Testis (tissue), 3 donors: ENCODE results near the gene CSF1R. TPM values are rescaled to one million over a fixed set of nuclear protein-coding genes. Genes with fewer than 3 reads are reported as not detected.
"Not testable (repeated sequence)": the region's sequence is repeated elsewhere in the genome, so short reads cannot be mapped to it uniquely, and the experiment has no call there.

Experiments
- DNase-seq: peaks from one replicate; pipeline ENCODE4 v3.0.0-alpha.2; 2019
- H3K27ac ChIP-seq, 2 donors: fragments of 200-600 bp; sonication (generic); one replicate each; pipeline ENCODE4 v1.5.1; 2019
- H3K27me3 ChIP-seq: fragments of 200-600 bp; sonication (generic); one replicate; pipeline ENCODE4 v1.5.1; 2019
- H3K36me3 ChIP-seq: fragments of 200-600 bp; sonication (generic); one replicate; pipeline ENCODE4 v1.5.1; 2017; ENCODE audit warnings: low read depth; ENCODE audit errors: missing control alignments
- H3K4me1 ChIP-seq: fragments of 200-600 bp; sonication (generic); one replicate; pipeline ENCODE4 v1.5.1; 2019
- H3K4me3 ChIP-seq, 2 donors: fragments of 200-600 bp; sonication (generic); one replicate each; pipeline ENCODE4 v1.5.1; 2017 to 2019
- H3K9me3 ChIP-seq: fragments of 200-600 bp; sonication (generic); one replicate; pipeline ENCODE4 v1.5.1; 2017
- POLR2A ChIP-seq: fragments of 450-650 bp; IDR thresholded peaks from one replicate; pipeline ENCODE4 v1.6.1; 2017; ENCODE audit warnings: antibody characterized with exemption, mild to moderate bottlenecking, moderate library complexity
- WGBS, 2 donors: methylation state at CpG; one replicate each; pipeline ENCODE4 v1.1.5; 2018; 5-methylcytosine and 5-hydroxymethylcytosine counted together
- intact Hi-C: fragments of 100-400 bp; cut with DNase I; formaldehyde crosslinking; loops from one replicate; pipeline ENCODE4 v1.15.1; 2023; ENCODE audit warnings: low total_unique reads
- polyA plus RNA-seq: library from polyadenylated mRNA; stranded (reverse); fragments of 350-450 nt; fragmentation: Illumina TruSeq; extraction: RNeasy Lipid Tissue Mini Kit (QIAGEN cat#74804); gene quantifications from one replicate; pipeline ENCODE4 v1.2.3, GENCODE V29; 2014; ENCODE audit warnings: low read depth, low replicate concordance; ENCODE audit not compliant: insufficient read depth
- total RNA-seq, 2 donors: library from RNA; depleted of rRNA; stranded (reverse); fragments of >200 nt; gene quantifications; one replicate each; pipeline ENCODE4 v1.2.3, GENCODE V29; 2016
- TF ChIP-seq, protein P1 (sequence below), 3 experiments: fragments of 450-650 bp in 2 of 3; fragments of 200-600 bp in 1 of 3; sonication (generic) in 1 of 3; IDR thresholded peaks; one replicate each; pipeline ENCODE4 v1.5.1; 2016 to 2019; ENCODE audit warnings: antibody characterized with exemption in 3 of 3, mild to moderate bottlenecking in 2 of 3, moderate library complexity in 1 of 3

Gene CSF1R
- total and polyA plus RNA-seq, 3 donors from 2014 or later = 4.3 to 25.4 (median 15.7) TPM

DNA sequence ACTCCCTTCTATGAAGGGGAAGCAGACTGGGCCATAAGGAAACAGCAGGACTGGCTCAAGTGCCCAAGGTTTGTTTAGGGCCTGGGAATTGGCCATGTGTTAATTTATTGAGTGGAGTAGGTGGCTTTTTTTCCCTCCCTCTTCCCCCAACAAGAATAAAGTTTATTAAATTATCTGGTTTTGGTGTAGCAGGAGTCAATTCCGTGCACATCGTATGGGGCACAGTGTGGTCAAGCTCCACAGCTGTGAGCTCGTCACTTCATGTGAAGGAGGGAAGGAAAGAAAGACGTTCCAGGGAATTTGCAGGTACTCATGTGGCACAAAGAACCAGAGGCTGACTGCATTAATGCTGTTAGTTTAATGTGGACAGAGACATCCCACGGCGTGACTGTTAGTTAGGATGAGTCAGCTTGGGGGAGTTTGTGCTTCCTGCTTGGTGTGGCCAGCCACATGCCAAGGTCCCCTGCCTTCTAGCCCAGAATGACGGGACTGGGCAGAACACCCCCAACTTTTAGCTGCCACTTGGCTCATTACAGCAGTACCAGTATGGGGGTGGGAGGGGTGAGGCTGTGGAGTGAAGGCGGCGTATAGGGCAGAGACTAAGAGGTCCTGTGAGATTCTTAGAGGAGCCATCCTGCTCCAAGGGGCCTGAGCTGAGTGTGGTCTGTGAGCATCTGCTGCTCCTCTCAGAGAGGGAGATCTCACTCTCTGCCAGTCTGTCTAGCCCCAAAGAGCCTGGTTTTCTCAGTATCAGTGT is 33.2 kb downstream of the CSF1R start:
- H3K36me3 ChIP-seq = no peaks in the 10 kb centered on the region
- intact Hi-C loops = no loop called here
- TF ChIP-seq POLR2A = no peak
- TF ChIP-seq, protein P1, sequence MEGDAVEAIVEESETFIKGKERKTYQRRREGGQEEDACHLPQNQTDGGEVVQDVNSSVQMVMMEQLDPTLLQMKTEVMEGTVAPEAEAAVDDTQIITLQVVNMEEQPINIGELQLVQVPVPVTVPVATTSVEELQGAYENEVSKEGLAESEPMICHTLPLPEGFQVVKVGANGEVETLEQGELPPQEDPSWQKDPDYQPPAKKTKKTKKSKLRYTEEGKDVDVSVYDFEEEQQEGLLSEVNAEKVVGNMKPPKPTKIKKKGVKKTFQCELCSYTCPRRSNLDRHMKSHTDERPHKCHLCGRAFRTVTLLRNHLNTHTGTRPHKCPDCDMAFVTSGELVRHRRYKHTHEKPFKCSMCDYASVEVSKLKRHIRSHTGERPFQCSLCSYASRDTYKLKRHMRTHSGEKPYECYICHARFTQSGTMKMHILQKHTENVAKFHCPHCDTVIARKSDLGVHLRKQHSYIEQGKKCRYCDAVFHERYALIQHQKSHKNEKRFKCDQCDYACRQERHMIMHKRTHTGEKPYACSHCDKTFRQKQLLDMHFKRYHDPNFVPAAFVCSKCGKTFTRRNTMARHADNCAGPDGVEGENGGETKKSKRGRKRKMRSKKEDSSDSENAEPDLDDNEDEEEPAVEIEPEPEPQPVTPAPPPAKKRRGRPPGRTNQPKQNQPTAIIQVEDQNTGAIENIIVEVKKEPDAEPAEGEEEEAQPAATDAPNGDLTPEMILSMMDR (IDR thresholded peaks at IDR 0.05) = no peak
- DNase-seq = no peak
- no peak overlapping the region for H3K4me3 ChIP-seq
- no peaks in the 10 kb centered on the region for H3K4me1 ChIP-seq
- no peak overlapping the region for H3K27ac ChIP-seq
- no peaks in the 10 kb centered on the region for H3K27me3 ChIP-seq
- H3K9me3 ChIP-seq = no peaks in the 10 kb centered on the region
- 76 to 82% methylated on average over 7 to 9 of the region's 9 CpGs for WGBS, 2 donors

DNA sequence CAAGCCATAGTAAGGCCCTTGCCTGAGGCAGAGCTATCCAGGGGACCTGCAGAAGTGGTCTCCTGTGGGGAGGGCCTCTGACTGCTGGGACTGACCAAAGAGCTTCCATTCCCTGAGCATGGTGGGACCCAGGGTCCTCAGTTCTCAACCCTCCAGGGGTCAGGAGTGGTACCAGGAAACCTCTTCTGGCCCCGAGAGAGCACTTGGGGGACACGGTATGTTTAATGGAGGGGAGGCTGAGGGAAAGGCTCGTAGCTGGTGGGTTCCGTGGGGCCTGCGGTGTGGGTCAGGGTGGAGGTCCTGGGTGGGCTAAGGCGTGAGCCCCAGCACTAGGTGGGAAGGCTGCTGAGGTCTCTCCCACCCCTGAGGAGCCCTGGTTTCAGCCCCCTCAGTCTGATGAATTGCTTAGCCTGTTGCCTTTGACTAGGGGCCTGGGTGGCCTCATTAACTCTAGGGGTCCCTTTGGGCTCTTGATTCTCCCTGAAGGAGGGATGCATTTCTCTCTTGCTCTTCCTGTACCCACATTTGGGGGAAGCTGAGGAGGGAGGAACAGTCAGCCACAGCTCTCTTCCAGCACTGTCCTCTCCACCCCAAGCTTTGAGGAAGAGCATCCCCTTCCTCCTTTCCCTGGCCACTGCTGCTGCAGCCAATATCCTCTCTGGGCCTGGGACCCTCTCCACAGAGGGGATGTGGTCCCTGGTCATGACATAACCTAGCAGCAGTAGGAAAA is 34.0 kb downstream of the CSF1R start:
- Histone ChIP-seq H3K4me1 (peaks cover 5% of the 10 kb centered on the region), H3K36me3 (no peaks in the 10 kb centered on the region), H3K4me3 (no peak overlapping the region), H3K9me3 (no peaks in the 10 kb centered on the region), H3K27me3 (no peaks in the 10 kb centered on the region), H3K27ac (no peak overlapping the region)
- WGBS, 2 donors = 78% methylated on average over 6 of the region's 6 CpGs; no CpG with 5 or more reads in 1 of the 2 donors
- TF ChIP-seq, protein P1 (IDR thresholded peaks at IDR 0.05) = no peak
- no peak for DNase-seq
- intact Hi-C loops = no loop called here

DNA sequence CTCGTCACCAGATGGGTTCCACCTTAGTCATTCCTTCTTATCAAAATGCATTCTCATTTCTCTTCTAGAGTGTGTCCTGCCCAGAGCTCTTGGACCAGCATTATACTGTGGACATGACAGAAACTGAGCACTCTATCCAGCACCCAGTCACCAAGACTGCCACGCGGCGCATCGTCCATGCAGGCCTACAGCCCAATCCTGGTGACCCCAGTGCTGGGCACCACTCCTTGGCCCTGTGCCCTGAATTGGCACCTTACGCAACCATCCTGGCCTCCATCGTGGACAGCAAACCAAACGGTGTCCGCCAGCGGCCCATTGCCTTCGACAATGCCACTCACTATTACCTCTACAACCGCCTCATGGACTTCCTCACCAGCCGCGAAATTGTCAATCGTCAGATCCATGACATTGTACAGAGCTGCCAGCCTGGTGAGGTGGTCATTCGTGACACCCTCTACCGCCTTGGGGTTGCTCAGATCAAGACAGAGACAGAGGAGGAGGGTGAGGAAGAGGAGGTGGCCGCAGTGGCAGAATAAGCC is 34.6 kb downstream of the CSF1R start:
- TF ChIP-seq POLR2A = no peak
- TF ChIP-seq, protein P1 (IDR thresholded peaks at IDR 0.05) = no peak
- intact Hi-C loops = no loop called here
- Histone ChIP-seq H3K9me3 (no peaks in the 10 kb centered on the region), H3K4me3 (no peak overlapping the region), H3K27me3 (no peaks in the 10 kb centered on the region), H3K4me1 (peaks cover 8% of the 10 kb centered on the region), H3K27ac (no peak overlapping the region), H3K36me3 (no peaks in the 10 kb centered on the region)
- 86 to 87% methylated on average over 18 of the region's 18 CpGs for WGBS, 2 donors
- DNase-seq = no peak

DNA sequence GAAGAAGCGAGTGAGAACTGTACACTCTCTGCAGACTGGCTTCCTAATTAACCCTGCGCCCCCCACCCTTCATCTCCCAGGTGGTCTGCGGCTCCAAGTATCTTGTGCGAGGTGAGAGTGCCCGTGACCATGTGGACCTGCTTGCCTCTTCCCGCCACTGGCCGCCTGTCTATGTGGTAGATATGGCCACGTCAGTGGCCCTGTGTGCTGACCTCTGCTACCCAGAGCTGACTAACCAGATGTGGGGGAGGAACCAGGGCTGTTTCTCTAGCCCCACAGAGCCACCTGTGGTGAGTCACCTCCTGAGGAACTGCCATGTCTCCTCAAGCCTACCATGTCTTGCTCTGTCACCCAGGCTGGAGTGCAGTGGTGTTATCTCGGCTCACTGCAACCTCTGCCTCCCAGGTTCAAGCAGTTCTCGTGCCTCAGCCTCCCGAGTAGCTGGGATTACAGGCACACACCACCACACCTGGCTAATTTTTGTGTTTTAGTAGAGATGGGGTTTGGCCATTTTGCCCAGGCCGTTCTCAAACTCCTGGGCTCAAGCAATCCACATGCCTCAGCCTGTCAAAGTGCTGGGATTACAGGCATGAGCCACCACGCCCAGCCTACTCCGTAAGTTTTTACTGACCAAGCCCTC is 36.1 kb downstream of the CSF1R start:
- H3K27me3 ChIP-seq, intact Hi-C loops, H3K27ac ChIP-seq, DNase-seq, H3K4me1 ChIP-seq, H3K9me3 ChIP-seq, H3K36me3 ChIP-seq, H3K4me3 ChIP-seq: not testable (repeated sequence)
- 95% methylated on average over 13 to 14 of the region's 14 CpGs for WGBS, 2 donors

DNA sequence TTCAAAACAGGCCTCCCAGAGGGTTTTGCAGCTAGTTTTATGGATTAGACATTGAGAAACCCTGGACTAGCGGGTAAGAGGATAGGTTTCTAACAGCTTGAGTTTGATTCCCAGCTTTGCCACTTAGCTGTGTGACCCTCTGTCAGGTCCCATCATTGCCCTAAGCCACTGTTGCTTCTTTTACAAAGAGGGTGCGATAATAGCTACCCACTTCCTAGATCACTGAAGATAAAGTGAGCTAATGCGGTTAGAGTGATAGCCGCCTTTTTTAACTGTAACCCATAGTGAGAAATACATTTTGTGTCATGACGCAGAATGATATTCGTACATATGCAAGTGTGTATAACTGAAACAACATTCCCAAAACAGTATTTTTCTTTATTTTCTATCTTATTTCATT is 40.3 kb downstream of the CSF1R start:
- peaks cover 27% of the 10 kb centered on the region for H3K4me1 ChIP-seq
- H3K27me3 ChIP-seq = no peaks in the 10 kb centered on the region
- H3K36me3 ChIP-seq = no peaks in the 10 kb centered on the region
- H3K4me3 ChIP-seq = no peak overlapping the region
- no peaks in the 10 kb centered on the region for H3K9me3 ChIP-seq
- no peak overlapping the region for H3K27ac ChIP-seq
- TF ChIP-seq POLR2A = no peak
- TF ChIP-seq, protein P1 (IDR thresholded peaks at IDR 0.05) = no peak
- DNase-seq = no peak
- intact Hi-C loops = no loop called here
- WGBS, 2 donors = 95 to 96% methylated on average over 6 of the region's 6 CpGs
